Activated CD4-positive, alpha-beta memory T cell treated with anti-CD3 and anti-CD28 coated beads for 36 hours (primary cell): ENCODE results near the gene FAM3B. TPM values are rescaled to one million over a fixed set of nuclear protein-coding genes. Genes with fewer than 3 reads are reported as not detected.

Experiments used
- CTCF ChIA-PET: fragments of 350-600 bp; sonication (Branson Sonifier 250); formaldehyde crosslinking; loops from one replicate; lab custom pipeline; 2021; ENCODE audit warnings: antibody characterized with exemption, inconsistent platforms; lab: Charles Lee
- POLR2A ChIA-PET: fragments of 350-600 bp; sonication (Branson Sonifier 250); formaldehyde crosslinking; loops from one replicate; lab custom pipeline; 2021; ENCODE audit warnings: antibody characterized with exemption; lab: Charles Lee
- DNase-seq: peaks from one replicate; pipeline ENCODE4 v3.0.0-alpha.2; 2020
- H3K27ac Mint-ChIP-seq: one replicate; pipeline ENCODE4 v1.8.0; 2021; ENCODE audit warnings: mixed read lengths
- H3K27me3 Mint-ChIP-seq: one replicate; pipeline ENCODE4 v1.8.0; 2021; ENCODE audit warnings: mixed read lengths
- H3K36me3 Mint-ChIP-seq: one replicate; pipeline ENCODE4 v1.8.0; 2021; ENCODE audit warnings: mixed read lengths
- H3K4me1 Mint-ChIP-seq: one replicate; pipeline ENCODE4 v1.8.0; 2021; ENCODE audit warnings: low read depth, mixed read lengths
- H3K4me3 Mint-ChIP-seq: one replicate; pipeline ENCODE4 v1.8.0; 2021; ENCODE audit warnings: mild to moderate bottlenecking, mixed read lengths
- H3K9me3 Mint-ChIP-seq: one replicate; pipeline ENCODE4 v1.8.0; 2021; ENCODE audit warnings: mixed read lengths
- intact Hi-C: fragments of 100-400 bp; cut with micrococcal nuclease; formaldehyde crosslinking; loops from one replicate; pipeline ENCODE4 v1.15.1; 2023
- total RNA-seq, 2 experiments: library from RNA; stranded (reverse); gene quantifications; one replicate each; pipeline ENCODE4 v1.2.3, GENCODE V29; 2021

The FAM3B gene
- total RNA-seq, 2 experiments from 2014 or later = not detected

DNA sequence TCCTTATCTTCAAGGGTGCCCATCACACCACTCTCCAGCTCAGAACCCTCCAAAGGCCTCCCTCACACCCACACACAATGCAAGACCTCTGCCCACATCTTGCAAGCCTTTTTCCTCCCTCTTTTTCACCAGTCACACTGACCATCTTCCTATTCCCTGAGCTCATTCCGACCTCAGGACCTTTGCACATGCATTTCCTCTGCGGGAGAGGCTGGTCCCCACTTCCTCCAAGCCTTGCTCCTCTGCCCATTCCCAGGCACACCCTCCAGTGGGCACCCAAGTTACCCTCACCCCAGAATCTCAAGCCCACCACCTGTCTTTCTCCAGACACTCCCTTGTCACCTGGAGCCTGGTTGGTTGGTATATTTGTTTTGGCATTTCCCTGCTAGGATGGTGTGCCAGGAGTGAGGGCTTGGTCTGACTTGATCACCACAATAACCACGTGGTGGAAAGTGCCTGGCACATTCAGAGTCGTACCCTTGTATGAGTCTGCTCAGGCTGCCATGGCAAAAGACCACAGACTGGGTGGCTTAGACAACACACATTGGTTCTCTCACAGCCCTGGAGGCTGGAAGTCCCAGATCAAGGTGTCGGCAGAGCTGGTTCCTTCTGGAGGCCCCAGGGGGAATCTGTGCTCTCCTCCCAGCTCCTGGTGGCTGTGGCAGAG lies 58.4 kb downstream of the FAM3B start:
- Mint-ChIP-seq H3K4me1 (peaks cover 27% of the 10 kb centered on the region), H3K27ac (no peak overlapping the region), H3K4me3 (no peak overlapping the region), H3K27me3 (no peaks in the 10 kb centered on the region), H3K36me3 (peaks cover 8% of the 10 kb centered on the region), H3K9me3 (no peaks in the 10 kb centered on the region)
- ChIA-PET CTCF (interaction anchor here (0.6 to 1.1 kb wide), 2 partner anchors 14 to 208 kb away, joined by 3 read pairs; partner anchors contain the start of gene MX2), POLR2A (interaction anchor here (0.6 kb wide), 1 partner anchor 1000 kb away, joined by 3 read pairs; no protein-coding TSS in a partner anchor)
- intact Hi-C loops = no loop called here
- DNase-seq = peak; percentile 60

DNA sequence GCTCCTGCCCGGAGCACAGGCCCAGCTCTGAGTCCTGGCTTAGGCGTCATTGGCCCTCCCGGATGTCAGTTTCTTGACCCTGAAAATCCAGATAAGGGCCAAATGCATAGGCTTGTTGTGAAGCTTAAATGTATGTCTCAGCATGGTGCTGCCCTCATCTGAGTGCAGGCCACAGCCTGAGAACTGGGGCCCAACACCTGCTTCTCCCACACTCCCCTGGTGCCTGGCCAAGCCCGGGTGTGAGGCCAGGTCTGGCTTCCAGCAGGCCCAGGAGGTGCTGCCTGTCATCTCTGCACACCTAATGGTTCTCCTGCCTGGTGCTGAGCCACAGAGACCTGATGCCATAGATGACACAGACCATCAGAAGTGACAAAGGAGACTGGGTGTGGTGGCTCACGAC lies 59.3 kb downstream of the FAM3B start:
- H3K4me1 Mint-ChIP-seq = peaks cover 18% of the 10 kb centered on the region
- H3K9me3 Mint-ChIP-seq = no peaks in the 10 kb centered on the region
- ChIA-PET CTCF (interaction anchor here (0.6 kb wide), 1 partner anchor 209 kb away, joined by 3 read pairs; no protein-coding TSS in a partner anchor), POLR2A (no interaction called here)
- H3K4me3 Mint-ChIP-seq = no peak overlapping the region
- peaks cover 15% of the 10 kb centered on the region for H3K36me3 Mint-ChIP-seq
- intact Hi-C loops = no loop called here
- no peak for DNase-seq
- H3K27ac Mint-ChIP-seq = no peak overlapping the region
- no peaks in the 10 kb centered on the region for H3K27me3 Mint-ChIP-seq

DNA sequence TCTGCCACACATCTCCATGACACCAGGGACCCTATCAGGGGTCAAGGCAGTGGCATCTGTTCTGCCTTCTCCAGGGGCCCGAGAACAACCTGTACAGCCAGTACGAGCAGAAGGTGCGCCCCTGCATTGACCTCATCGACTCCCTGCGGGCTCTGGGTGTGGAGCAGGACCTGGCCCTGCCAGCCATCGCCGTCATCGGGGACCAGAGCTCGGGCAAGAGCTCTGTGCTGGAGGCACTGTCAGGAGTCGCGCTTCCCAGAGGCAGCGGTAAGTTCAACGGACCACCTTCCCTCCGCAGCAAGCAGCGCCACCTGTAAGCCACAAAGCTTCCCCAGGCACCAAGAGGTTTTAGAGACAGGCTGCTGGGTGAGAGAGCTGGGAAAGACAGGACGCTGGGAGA lies 61.1 kb downstream of the FAM3B start:
- peaks cover 21% of the 10 kb centered on the region for H3K36me3 Mint-ChIP-seq
- no peak for DNase-seq
- POLR2A ChIA-PET = no interaction called here
- H3K4me1 Mint-ChIP-seq = peaks cover 5% of the 10 kb centered on the region
- no peak overlapping the region for H3K27ac Mint-ChIP-seq
- H3K27me3 Mint-ChIP-seq = no peaks in the 10 kb centered on the region
- H3K4me3 Mint-ChIP-seq = no peak overlapping the region
- no peaks in the 10 kb centered on the region for H3K9me3 Mint-ChIP-seq
- CTCF ChIA-PET = no interaction called here
- intact Hi-C loops = no loop called here

DNA sequence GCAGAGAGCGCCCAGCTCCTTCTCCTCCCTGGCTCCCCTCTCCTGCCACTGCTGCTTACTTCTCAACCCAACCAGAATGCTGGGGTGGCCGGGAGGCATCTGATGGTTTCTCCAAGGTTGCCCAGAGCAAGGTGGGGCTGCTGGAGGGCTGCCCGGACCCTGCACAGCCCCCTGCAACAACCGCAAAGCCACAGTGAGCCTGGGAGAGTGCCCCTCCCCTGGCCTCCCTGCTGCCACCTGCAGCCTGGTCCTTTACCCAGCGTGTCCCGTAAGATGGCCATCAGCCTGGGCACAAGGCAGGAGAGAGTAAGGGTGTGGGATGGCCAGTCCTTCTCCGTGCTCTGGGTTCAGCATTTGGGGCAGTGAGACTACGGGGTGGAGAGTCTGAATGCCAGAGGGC lies 62.2 kb downstream of the FAM3B start:
- ChIA-PET POLR2A (no interaction called here), CTCF (no interaction called here)
- Mint-ChIP-seq H3K4me1 (peaks cover 5% of the 10 kb centered on the region), H3K27me3 (no peaks in the 10 kb centered on the region), H3K4me3 (no peak overlapping the region), H3K36me3 (peaks cover 22% of the 10 kb centered on the region), H3K27ac (no peak overlapping the region), H3K9me3 (no peaks in the 10 kb centered on the region)
- intact Hi-C loops = no loop called here
- DNase-seq = no peak

DNA sequence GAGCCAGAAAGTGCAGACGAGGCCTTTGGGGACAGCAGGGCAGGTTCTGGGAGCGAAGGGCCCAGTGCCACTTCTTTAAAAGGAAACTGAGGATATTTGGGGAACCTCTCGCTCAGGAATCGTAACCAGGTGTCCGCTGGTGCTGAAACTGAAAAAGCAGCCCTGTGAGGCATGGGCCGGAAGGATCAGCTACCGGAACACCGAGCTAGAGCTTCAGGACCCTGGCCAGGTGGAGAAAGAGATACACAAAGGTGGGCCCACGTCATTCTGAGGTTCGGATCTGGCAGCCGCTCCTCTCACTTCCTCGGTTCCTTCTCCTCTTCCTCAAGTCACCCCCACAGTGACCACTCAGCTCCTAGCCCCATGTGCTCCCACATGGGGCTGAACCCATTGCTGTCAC lies 63.3 kb downstream of the FAM3B start:
- Mint-ChIP-seq H3K4me1 (peaks cover 3% of the 10 kb centered on the region), H3K27ac (no peak overlapping the region), H3K9me3 (no peaks in the 10 kb centered on the region), H3K4me3 (no peak overlapping the region), H3K36me3 (peaks cover 22% of the 10 kb centered on the region), H3K27me3 (no peaks in the 10 kb centered on the region)
- POLR2A ChIA-PET = no interaction called here
- intact Hi-C loops = no loop called here
- CTCF ChIA-PET = no interaction called here
- no peak for DNase-seq

DNA sequence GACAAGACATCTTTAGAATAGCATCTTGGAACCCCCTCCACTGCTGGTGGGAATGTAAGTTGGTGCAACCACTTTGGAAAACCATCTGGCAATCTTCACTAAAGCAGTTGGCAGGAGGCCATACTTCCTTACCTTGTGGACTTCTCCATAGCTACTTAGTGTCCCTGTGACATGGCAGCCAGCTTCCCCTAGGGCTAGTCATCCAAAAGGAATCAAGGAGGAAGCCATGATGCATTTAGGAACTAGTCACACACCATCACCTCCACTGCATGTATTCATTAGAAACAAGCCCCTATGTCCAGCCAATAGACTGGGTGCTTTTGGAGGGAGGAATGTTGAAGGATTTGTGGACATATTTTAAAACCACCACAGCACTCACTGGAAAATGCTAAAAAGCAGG lies 65.1 kb downstream of the FAM3B start:
- ChIA-PET CTCF (no interaction called here), POLR2A (no interaction called here)
- peaks cover 28% of the 10 kb centered on the region for H3K36me3 Mint-ChIP-seq
- no peaks in the 10 kb centered on the region for H3K9me3 Mint-ChIP-seq
- H3K4me3 Mint-ChIP-seq = no peak overlapping the region
- intact Hi-C loops = no loop called here
- no peaks in the 10 kb centered on the region for H3K4me1 Mint-ChIP-seq
- no peaks in the 10 kb centered on the region for H3K27me3 Mint-ChIP-seq
- H3K27ac Mint-ChIP-seq = no peak overlapping the region
- no peak for DNase-seq

DNA sequence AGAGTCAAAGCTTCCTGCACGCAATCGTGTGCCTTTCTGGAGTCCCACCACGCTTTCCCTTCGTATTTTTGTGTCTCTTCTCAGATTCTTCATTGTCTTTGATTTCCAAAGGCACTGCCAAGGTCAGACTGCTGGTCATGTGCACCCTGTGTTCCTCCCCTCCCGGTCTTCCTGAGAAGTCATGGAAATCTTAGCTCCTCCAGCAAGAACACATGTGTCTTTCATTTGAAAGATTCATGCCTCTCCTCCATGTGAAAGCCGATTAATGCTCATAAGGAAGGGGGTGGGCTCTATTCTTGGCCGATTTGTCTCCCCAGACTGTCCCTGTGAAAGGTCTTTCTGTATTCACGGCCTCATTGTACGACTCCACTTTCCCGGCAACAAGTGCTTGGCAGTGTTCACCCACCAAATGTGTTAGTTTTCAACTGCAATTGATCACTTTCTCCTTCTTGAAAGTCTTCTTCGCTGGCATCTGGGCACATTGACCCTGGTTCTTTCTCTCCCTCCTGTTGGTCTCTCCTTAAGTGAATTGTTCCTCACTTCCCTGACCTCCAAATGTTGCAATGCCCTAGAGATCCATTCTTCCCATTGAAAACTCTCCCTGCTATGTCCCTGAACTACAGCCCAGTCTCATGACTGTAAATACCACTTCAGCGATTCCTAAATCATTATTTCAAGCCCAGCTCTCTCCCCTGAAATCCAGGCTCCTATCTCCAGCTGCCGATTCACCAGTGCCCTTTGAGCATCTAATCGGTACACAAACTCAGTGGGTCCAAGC lies 70.6 kb downstream of the FAM3B start:
- POLR2A ChIA-PET = no interaction called here
- Mint-ChIP-seq H3K9me3 (no peaks in the 10 kb centered on the region), H3K4me3 (no peak overlapping the region), H3K36me3 (peaks cover 14% of the 10 kb centered on the region), H3K27ac (no peak overlapping the region), H3K4me1 (no peaks in the 10 kb centered on the region), H3K27me3 (no peaks in the 10 kb centered on the region)
- DNase-seq = no peak
- CTCF ChIA-PET = no interaction called here
- intact Hi-C loops = no loop called here

DNA sequence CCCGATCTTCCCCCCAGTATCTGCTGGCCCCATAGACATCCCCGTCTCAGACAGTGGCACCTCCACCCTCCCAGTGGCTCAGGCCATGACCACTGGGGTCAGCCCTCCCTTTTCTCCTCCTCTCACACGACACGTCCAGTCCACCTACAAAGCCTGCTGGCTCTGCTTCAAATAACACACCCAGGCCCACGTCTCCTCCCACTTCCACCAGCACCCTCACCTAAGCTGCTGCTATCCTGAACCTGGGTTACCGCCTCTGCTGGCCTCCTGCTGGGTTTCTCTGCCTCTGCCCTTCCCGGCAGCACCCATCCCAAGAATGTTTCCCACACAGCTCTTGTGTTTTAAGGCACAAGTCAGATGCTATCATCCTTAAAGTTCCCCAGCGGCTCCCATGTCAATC lies 71.2 kb downstream of the FAM3B start:
- peaks cover 11% of the 10 kb centered on the region for H3K36me3 Mint-ChIP-seq
- no peak for DNase-seq
- no peaks in the 10 kb centered on the region for H3K4me1 Mint-ChIP-seq
- POLR2A ChIA-PET = no interaction called here
- intact Hi-C loops = no loop called here
- H3K9me3 Mint-ChIP-seq = no peaks in the 10 kb centered on the region
- CTCF ChIA-PET = no interaction called here
- no peak overlapping the region for H3K4me3 Mint-ChIP-seq
- H3K27ac Mint-ChIP-seq = no peak overlapping the region
- no peaks in the 10 kb centered on the region for H3K27me3 Mint-ChIP-seq

DNA sequence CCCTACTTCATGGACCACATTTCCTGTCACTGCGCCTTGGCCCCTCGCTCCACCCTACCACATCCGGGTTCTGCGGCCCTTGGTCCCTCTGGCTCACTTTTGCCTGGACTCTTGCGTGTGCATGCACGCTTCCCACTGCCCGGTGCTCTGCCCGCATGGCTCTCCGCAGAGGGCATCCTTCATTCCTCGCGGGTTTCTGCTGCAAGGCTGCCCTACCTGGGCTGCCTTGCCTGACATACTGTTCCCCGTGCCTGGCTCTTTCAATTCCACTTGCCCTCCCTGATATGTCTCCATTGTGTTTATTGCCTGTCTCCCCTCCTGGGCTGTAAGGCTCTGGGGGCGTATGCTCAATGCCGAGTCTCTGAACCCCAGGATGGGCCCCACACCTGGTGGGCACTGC lies 71.7 kb downstream of the FAM3B start:
- H3K4me1 Mint-ChIP-seq = no peaks in the 10 kb centered on the region
- intact Hi-C loops = no loop called here
- H3K9me3 Mint-ChIP-seq = no peaks in the 10 kb centered on the region
- ChIA-PET CTCF (no interaction called here), POLR2A (no interaction called here)
- DNase-seq = no peak
- no peak overlapping the region for H3K4me3 Mint-ChIP-seq
- H3K27ac Mint-ChIP-seq = no peak overlapping the region
- H3K36me3 Mint-ChIP-seq = peaks cover 12% of the 10 kb centered on the region
- H3K27me3 Mint-ChIP-seq = no peaks in the 10 kb centered on the region

DNA sequence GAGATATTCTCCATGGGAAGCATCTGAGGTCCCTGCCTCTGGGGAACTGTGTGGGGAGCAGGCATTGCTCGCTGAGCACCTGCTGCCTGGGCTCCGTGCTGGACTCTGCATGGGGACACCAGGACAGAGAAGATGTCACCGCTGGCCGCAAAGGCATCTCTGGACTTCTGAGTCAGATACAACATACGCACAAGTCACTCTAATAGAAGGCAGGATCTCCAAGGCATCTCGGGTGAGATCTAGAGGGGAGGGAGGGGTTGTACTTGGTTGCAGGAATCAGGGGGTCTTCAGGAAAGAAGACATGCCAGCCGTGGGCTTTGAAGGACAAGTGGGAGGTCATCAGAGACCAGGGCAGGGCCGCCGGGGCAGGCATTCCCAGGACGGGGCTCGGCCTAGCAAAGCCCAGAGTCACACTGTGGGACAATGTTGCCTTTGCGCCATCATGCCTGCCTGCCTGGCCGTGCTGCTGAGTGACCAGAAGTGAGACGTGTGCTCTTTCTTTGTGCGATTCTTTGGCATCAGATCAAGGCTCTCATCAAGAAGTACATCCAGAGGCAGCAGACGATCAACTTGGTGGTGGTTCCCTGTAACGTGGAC lies 73.5 kb downstream of the FAM3B start:
- DNase-seq = no peak
- ChIA-PET POLR2A (no interaction called here), CTCF (no interaction called here)
- Mint-ChIP-seq H3K36me3 (peaks cover 14% of the 10 kb centered on the region), H3K4me3 (no peak overlapping the region), H3K27ac (no peak overlapping the region), H3K4me1 (no peaks in the 10 kb centered on the region), H3K9me3 (no peaks in the 10 kb centered on the region), H3K27me3 (no peaks in the 10 kb centered on the region)
- intact Hi-C loops = no loop called here

DNA sequence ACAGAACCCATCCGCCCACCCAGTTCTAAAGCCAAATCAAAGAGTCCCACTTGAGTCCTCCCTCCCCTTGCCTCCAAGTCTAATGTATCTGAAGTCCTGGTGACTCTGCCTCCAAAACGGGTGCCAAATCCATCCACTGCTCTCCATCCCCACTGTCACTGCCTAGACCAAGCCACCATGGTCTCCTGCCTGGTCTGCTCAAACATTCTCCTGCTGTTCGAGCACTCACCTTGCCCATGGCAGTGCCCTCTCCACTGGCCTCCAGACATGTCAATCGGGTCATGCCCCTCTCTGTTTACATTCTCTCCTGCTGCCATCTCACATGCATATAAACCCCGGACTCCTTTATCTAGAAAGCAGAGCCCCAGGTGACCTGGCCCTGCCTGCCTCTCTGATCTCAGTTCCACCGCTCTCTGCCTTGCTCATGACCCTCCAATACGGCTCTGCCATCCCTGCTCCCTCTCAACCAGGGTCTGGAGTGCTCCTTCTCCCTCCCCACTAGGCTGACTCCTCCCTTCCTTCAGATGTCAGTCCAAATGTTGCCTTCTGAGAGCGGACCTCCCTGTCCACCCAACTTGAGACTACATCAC lies 77.4 kb downstream of the FAM3B start:
- Mint-ChIP-seq H3K27me3 (no peaks in the 10 kb centered on the region), H3K4me3 (no peak overlapping the region), H3K27ac (no peak overlapping the region), H3K4me1 (no peaks in the 10 kb centered on the region), H3K36me3 (peaks cover 28% of the 10 kb centered on the region), H3K9me3 (no peaks in the 10 kb centered on the region)
- ChIA-PET CTCF (no interaction called here), POLR2A (no interaction called here)
- intact Hi-C loops = no loop called here
- DNase-seq = no peak

DNA sequence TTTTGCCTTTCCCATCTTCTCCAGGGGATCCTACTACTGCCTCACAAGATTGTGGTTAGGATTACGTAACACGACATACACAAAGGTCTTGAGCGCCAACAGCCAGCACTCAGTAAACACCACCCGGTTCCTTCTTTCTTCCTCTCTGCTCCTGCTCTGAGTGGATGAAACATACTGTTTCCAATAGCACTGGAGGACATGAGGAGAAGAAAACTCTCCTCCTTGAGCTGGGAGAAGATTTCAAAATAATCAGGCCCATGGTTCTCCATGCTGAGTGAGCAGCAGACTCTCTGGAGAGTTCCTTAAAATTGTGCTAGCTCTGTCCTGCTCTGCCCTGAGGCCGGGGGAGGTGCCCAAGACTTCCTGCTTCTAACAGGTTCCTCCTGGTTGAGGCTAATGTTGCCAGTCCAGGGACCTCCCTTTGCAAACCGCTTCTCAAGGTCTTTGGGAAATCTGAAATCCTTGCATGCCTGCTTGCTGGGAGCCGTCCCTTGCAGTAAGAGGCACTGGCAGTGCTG lies 80.0 kb downstream of the FAM3B start:
- intact Hi-C loops = no loop called here
- Mint-ChIP-seq H3K36me3 (peaks cover 32% of the 10 kb centered on the region), H3K4me1 (no peaks in the 10 kb centered on the region), H3K4me3 (no peak overlapping the region), H3K9me3 (no peaks in the 10 kb centered on the region), H3K27me3 (no peaks in the 10 kb centered on the region), H3K27ac (no peak overlapping the region)
- POLR2A ChIA-PET = no interaction called here
- DNase-seq = no peak
- CTCF ChIA-PET = no interaction called here
